HEK293 (cell line): ENCODE results near the gene MDFIC.

ENCODE experiments used
- CTCF ChIA-PET: fragments of 350-600 bp; formaldehyde crosslinking; extraction: SDS; loops from one replicate; lab custom pipeline; 2021; ENCODE audit warnings: antibody characterized with exemption; lab: Yijun Ruan, JAX
- POLR2A ChIA-PET: fragments of 300-600 bp; formaldehyde crosslinking; extraction: SDS; loops from one replicate; lab custom pipeline; 2020; ENCODE audit warnings: antibody characterized with exemption, inconsistent platforms; lab: Yijun Ruan, JAX
- H3K27ac ChIP-seq: fragments of 200-500 bp; sonication (Bioruptor generic); 2 replicates; pipeline ENCODE4 v1.5.1; 2014; ENCODE audit warnings: low read depth, low read length, control low read depth, inconsistent platforms; ENCODE audit errors: extremely low read depth
- H3K36me3 ChIP-seq, 2 experiments: fragments of 200-500 bp in 1 of 2; sonication (Bioruptor generic) in 1 of 2; 1 replicate in 1 of 2; 2 replicates in 1 of 2; pipeline ENCODE4 v1.5.1; 2014 to 2017; ENCODE audit warnings: inconsistent platforms in 2 of 2, low read length in 2 of 2; ENCODE audit not compliant: control insufficient read depth in 2 of 2, insufficient read depth in 1 of 2
- H3K4me1 ChIP-seq: fragments of 200-500 bp; sonication (Bioruptor generic); 2 replicates; pipeline ENCODE4 v1.5.1; 2014; ENCODE audit warnings: mild to moderate bottlenecking, low read length, inconsistent platforms; ENCODE audit not compliant: control insufficient read depth, insufficient read depth
- H3K4me3 ChIP-seq: 2 replicates; pipeline ENCODE4 v1.5.1; 2011; ENCODE audit warnings: low read depth, mild to moderate bottlenecking, control low read depth, low read length, moderate library complexity
- H3K9me3 ChIP-seq: fragments of 200-500 bp; sonication (Bioruptor generic); 2 replicates; pipeline ENCODE4 v1.5.1; 2014; ENCODE audit warnings: low read depth, low read length, inconsistent platforms; ENCODE audit not compliant: control insufficient read depth, insufficient read depth
- BCL11B ChIP-seq: fragments of 450-650 bp; formaldehyde crosslinking; IDR thresholded peaks from 2 replicates; pipeline ENCODE4 v1.5.1; 2016; ENCODE audit warnings: low read depth, missing biosample characterization, missing genetic modification characterization
- ELK4 ChIP-seq: IDR thresholded peaks from 2 replicates; pipeline ENCODE4 v1.6.1; 2011; ENCODE audit warnings: mild to moderate bottlenecking, low read depth, low read length, borderline replicate concordance
- GLI4 ChIP-seq: fragments of 450-650 bp; formaldehyde crosslinking; IDR thresholded peaks from 2 replicates; pipeline ENCODE4 v1.5.1; 2016; ENCODE audit warnings: missing biosample characterization, missing genetic modification characterization
- HIC1 ChIP-seq: fragments of 450-650 bp; formaldehyde crosslinking; IDR thresholded peaks from 2 replicates; pipeline ENCODE4 v1.5.1; 2016; ENCODE audit warnings: missing biosample characterization, missing genetic modification characterization
- KLF9 ChIP-seq: fragments of 450-650 bp; formaldehyde crosslinking; IDR thresholded peaks from 2 replicates; pipeline ENCODE4 v1.5.1; 2016; ENCODE audit warnings: missing biosample characterization, missing genetic modification characterization, low read depth
- MEIS1 ChIP-seq: sonication (generic); formaldehyde crosslinking; IDR thresholded peaks from 2 replicates; pipeline ENCODE4 v1.8.1; 2022; ENCODE audit warnings: missing genetic modification reagents, mild to moderate bottlenecking, borderline replicate concordance
- SCRT1 ChIP-seq: fragments of 450-650 bp; formaldehyde crosslinking; IDR thresholded peaks from 2 replicates; pipeline ENCODE4 v1.5.1; 2016; ENCODE audit warnings: missing biosample characterization, missing genetic modification characterization, borderline replicate concordance
- YY2 ChIP-seq: fragments of 450-650 bp; formaldehyde crosslinking; IDR thresholded peaks from 2 replicates; pipeline ENCODE4 v1.5.1; 2016; ENCODE audit warnings: missing biosample characterization, missing genetic modification characterization
- ZBTB1 ChIP-seq: fragments of 450-650 bp; formaldehyde crosslinking; IDR thresholded peaks from 2 replicates; pipeline ENCODE4 v1.5.1; 2016; ENCODE audit warnings: missing biosample characterization, missing genetic modification characterization
- ZBTB20 ChIP-seq: fragments of 450-650 bp; formaldehyde crosslinking; IDR thresholded peaks from 2 replicates; pipeline ENCODE4 v1.5.1; 2016; ENCODE audit warnings: missing biosample characterization, missing genetic modification characterization
- ZBTB21 ChIP-seq: fragments of 450-650 bp; formaldehyde crosslinking; IDR thresholded peaks from 2 replicates; pipeline ENCODE4 v1.5.1; 2017; ENCODE audit warnings: missing biosample characterization, missing genetic modification characterization
- ZBTB6 ChIP-seq: fragments of 450-650 bp; formaldehyde crosslinking; IDR thresholded peaks from 2 replicates; pipeline ENCODE4 v1.5.1; 2017; ENCODE audit warnings: missing biosample characterization, missing genetic modification characterization
- ZNF112 ChIP-seq: fragments of 450-650 bp; formaldehyde crosslinking; IDR thresholded peaks from 2 replicates; pipeline ENCODE4 v1.5.0; 2017; ENCODE audit warnings: missing biosample characterization, missing genetic modification characterization
- ZNF121 ChIP-seq: fragments of 450-650 bp; formaldehyde crosslinking; IDR thresholded peaks from 2 replicates; pipeline ENCODE4 v1.5.1; 2016; ENCODE audit warnings: missing biosample characterization, missing genetic modification characterization
- ZNF157 ChIP-seq: fragments of 450-650 bp; formaldehyde crosslinking; IDR thresholded peaks from 2 replicates; pipeline ENCODE4 v1.5.1; 2016; ENCODE audit warnings: missing biosample characterization, missing genetic modification characterization
- ZNF239 ChIP-seq: fragments of 450-650 bp; formaldehyde crosslinking; IDR thresholded peaks from 2 replicates; pipeline ENCODE4 v1.5.1; 2016; ENCODE audit warnings: missing biosample characterization, missing genetic modification characterization
- ZNF302 ChIP-seq: fragments of 450-650 bp; formaldehyde crosslinking; IDR thresholded peaks from 2 replicates; pipeline ENCODE4 v1.5.1; 2016; ENCODE audit warnings: missing biosample characterization, missing genetic modification characterization, low read depth
- ZNF473 ChIP-seq: fragments of 450-650 bp; formaldehyde crosslinking; IDR thresholded peaks from 2 replicates; pipeline ENCODE4 v1.5.1; 2017; ENCODE audit warnings: missing biosample characterization, missing genetic modification characterization
- ZNF488 ChIP-seq: fragments of 450-650 bp; formaldehyde crosslinking; IDR thresholded peaks from 2 replicates; pipeline ENCODE4 v1.5.1; 2016; ENCODE audit warnings: missing biosample characterization, missing genetic modification characterization
- ZNF529 ChIP-seq: fragments of 450-650 bp; formaldehyde crosslinking; IDR thresholded peaks from 2 replicates; pipeline ENCODE4 v1.5.1; 2017; ENCODE audit warnings: missing genetic modification characterization, missing biosample characterization; ENCODE audit not compliant: insufficient replicate concordance
- ZNF664 ChIP-seq: fragments of 450-650 bp; formaldehyde crosslinking; IDR thresholded peaks from 2 replicates; pipeline ENCODE4 v1.5.1; 2016; ENCODE audit warnings: missing biosample characterization, missing genetic modification characterization
- ZNF692 ChIP-seq: fragments of 450-650 bp; formaldehyde crosslinking; IDR thresholded peaks from 2 replicates; pipeline ENCODE4 v1.5.1; 2016; ENCODE audit warnings: missing biosample characterization, missing genetic modification characterization
- ZNF704 ChIP-seq: fragments of 450-650 bp; formaldehyde crosslinking; IDR thresholded peaks from 2 replicates; pipeline ENCODE4 v1.5.1; 2016; ENCODE audit warnings: missing biosample characterization, missing genetic modification characterization
- ZNF830 ChIP-seq: fragments of 450-650 bp; IDR thresholded peaks from 2 replicates; pipeline ENCODE4 v1.5.0; 2018; ENCODE audit warnings: missing biosample characterization, missing genetic modification characterization, low read depth, mild to moderate bottlenecking, moderate library complexity

MDFIC gene

GRCh38 chr7:115009736-115010440, 88.0 kb downstream of the MDFIC start (continued):
- TF ChIP-seq ZNF488 (tag by site-specific recombination): no peak
- TF ChIP-seq YY2 (tag by site-specific recombination): no peak
- TF ChIP-seq ZNF121 (tag by site-specific recombination): no peak

GRCh38 chr7:115010441-115010820, 88.5 kb downstream of the MDFIC start:
- Histone ChIP-seq H3K36me3 (no peaks in the 10 kb centered on the region; a peak in 2 of 3 replicates), H3K4me1 (peaks cover 4% of the 10 kb centered on the region; the same call in 1 of the 2 replicates), H3K4me3 (no peak overlapping the region), H3K9me3 (no peaks in the 10 kb centered on the region), H3K27ac (no peak overlapping the region)
- ChIA-PET POLR2A (no interaction called here), CTCF (no interaction called here)
- TF ChIP-seq ZNF830 (no peak), KLF9 (no peak), ZBTB1 (tag by site-specific recombination) (no peak), ZBTB20 (tag by site-specific recombination) (no peak), ZNF157 (tag by site-specific recombination) (no peak), SCRT1 (tag by site-specific recombination) (no peak)

- Histone ChIP-seq H3K4me1 (0 out of 2 replicates have a peak, but pooled peaks cover 4% of the 10 kb centered on the region), H3K27ac (no peak overlapping the region), H3K36me3 (no peaks in the 10 kb centered on the region; a peak in 2 of 3 replicates), H3K9me3 (no peaks in the 10 kb centered on the region), H3K4me3 (no peak overlapping the region)
- CTCF ChIA-PET: interaction anchor here (0.7 kb wide), 1 partner anchor 70 kb away, joined by 4 read pairs; no protein-coding TSS in a partner anchor
- POLR2A ChIA-PET: no interaction called here
- TF ChIP-seq ZNF239 (tag by site-specific recombination) (no peak), GLI4 (tag by site-specific recombination) (no peak), ZNF664 (tag by site-specific recombination) (no peak), ZBTB6 (tag by site-specific recombination) (no peak), ELK4 (no peak), ZNF704 (tag by site-specific recombination) (no peak), ZBTB20 (tag by site-specific recombination) (no peak), KLF9 (no peak), ZNF112 (tag by site-specific recombination) (no peak), ZNF692 (tag by site-specific recombination) (no peak), ZBTB21 (no peak), ZNF529 (tag by site-specific recombination) (no peak), ZNF473 (no peak), BCL11B (no peak), ZNF302 (no peak), HIC1 (tag by site-specific recombination) (no peak), MEIS1 (CRISPR knock-in tag) (no peak)
These were observed 92.0 kb downstream of the MDFIC start for GRCh38 chr7:115013886-115014285.
